Brain microvascular endothelial cell (primary cell): Measurements from ENCODE around the gene FAM53B.

ENCODE experiments used
- DNase-seq: peaks from one replicate; pipeline ENCODE4 v3.0.0-alpha.2; 2020
- H3K27ac ChIP-seq: fragments of 250-450 bp; sonication (Bioruptor Pico); 2 replicates; pipeline ENCODE4 v1.5.1; 2020; ENCODE audit warnings: mild to moderate bottlenecking, moderate library complexity
- H3K27me3 ChIP-seq: fragments of 250-450 bp; sonication (Bioruptor Pico); replicated peaks from 2 replicates; pipeline ENCODE4 v1.5.1; 2020; ENCODE audit warnings: mild to moderate bottlenecking
- H3K36me3 ChIP-seq: fragments of 250-450 bp; sonication (Bioruptor Pico); replicated peaks from 2 replicates; pipeline ENCODE4 v1.5.1; 2020; ENCODE audit warnings: mild to moderate bottlenecking
- H3K4me3 ChIP-seq: 2 replicates; pipeline ENCODE4 v1.5.1; 2011; ENCODE audit warnings: low read depth, mild to moderate bottlenecking, control low read depth, low read length, moderate library complexity
- in situ Hi-C: cut with HindIII; loops from 2 replicates; pipeline ENCODE4 v1.10.0; 2017; ENCODE audit warnings: low sequenced_read_pairs, low pct_ligation_motif_present
- TF ChIP-seq, protein P1 (sequence below): IDR thresholded peaks from 2 replicates; pipeline ENCODE4 v1.5.1; 2011; ENCODE audit warnings: low read depth, mild to moderate bottlenecking, moderate library complexity, low read length, control low read depth, inconsistent platforms; ENCODE audit errors: missing control alignments

FAM53B gene

DNA sequence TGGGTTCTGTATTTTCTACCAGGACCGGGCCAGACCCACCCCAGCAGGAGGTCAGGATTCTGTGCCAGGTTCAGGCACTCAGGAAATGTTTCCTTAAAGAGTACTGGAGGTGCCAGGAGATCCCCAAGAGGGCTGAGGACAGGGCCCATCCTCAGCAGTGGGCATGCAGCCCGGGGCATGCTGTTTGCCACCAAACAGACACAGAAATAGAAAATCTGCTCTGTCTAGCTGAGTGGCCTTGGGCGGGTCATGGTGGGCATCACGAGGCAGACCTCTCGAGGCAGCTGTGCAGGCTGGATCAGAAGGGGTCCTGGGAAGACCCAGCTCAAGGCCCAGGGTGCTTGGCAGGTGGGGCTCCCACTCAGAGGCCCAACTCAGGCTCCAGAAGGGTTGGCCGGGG lies 105.0 kb downstream of the FAM53B start:
- no peak overlapping the region for H3K4me3 ChIP-seq
- TF ChIP-seq, protein P1, sequence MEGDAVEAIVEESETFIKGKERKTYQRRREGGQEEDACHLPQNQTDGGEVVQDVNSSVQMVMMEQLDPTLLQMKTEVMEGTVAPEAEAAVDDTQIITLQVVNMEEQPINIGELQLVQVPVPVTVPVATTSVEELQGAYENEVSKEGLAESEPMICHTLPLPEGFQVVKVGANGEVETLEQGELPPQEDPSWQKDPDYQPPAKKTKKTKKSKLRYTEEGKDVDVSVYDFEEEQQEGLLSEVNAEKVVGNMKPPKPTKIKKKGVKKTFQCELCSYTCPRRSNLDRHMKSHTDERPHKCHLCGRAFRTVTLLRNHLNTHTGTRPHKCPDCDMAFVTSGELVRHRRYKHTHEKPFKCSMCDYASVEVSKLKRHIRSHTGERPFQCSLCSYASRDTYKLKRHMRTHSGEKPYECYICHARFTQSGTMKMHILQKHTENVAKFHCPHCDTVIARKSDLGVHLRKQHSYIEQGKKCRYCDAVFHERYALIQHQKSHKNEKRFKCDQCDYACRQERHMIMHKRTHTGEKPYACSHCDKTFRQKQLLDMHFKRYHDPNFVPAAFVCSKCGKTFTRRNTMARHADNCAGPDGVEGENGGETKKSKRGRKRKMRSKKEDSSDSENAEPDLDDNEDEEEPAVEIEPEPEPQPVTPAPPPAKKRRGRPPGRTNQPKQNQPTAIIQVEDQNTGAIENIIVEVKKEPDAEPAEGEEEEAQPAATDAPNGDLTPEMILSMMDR: no peak
- no peak overlapping the region for H3K27ac ChIP-seq
- no peaks in the 10 kb centered on the region for H3K36me3 ChIP-seq
- in situ Hi-C loops: no loop called here
- H3K27me3 ChIP-seq: no peaks in the 10 kb centered on the region
- DNase-seq: no peak

DNA sequence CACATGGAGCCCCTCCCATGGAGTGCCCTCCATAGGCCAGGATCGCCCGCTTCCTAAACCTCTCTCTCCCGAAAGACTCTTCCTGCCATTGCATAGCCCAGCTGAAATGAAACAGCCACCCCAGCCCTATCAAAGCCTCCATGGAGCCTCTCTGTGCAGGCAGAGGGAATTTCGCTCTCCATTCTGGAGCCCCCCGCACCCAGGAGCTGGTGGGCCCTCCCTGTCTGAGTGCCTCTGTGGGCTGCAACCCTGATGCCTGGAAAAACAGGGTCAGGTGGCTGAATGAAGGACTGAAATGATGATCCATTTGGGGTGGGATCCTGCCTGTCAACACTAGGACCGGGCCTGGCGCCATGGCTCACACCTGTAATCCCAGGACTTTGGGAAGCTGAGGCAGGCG lies 106.4 kb downstream of the FAM53B start:
- in situ Hi-C loops: no loop called here
- Histone ChIP-seq H3K27ac (no peak overlapping the region), H3K4me3 (no peak overlapping the region)

DNA sequence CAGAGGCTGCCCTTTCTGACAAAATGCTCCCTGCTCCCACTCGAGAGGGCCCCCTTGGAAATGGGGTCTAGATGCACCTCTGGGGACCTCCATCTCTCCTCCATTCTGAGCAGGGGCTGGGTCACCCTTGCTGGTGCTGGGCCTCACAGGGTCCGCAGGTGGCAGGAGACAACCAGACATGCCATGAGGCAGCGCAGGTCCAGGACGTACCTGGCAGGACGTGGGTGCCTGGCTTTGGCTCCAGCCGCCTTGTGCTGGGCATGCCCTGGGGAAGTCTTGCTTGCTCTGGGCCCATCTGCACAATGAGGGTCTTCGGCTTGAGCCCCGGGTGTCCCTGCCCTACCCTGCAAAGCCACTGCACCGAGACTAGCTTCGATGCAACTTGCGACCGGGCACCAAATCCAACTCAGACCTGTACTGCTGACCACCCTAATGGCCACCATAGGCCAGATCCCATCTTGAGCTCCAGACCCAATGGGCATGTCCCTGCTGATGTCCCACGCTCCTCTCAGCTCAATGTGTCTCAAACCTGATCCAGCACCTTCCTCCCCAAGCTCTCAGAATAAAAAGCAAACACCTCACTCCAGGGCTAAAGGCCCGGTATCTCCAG lies 107.0 kb downstream of the FAM53B start:
- DNase-seq: no peak
- TF ChIP-seq, protein P1: no peak
- Histone ChIP-seq H3K27ac (no peak overlapping the region), H3K27me3 (no peaks in the 10 kb centered on the region), H3K4me3 (no peak overlapping the region), H3K36me3 (no peaks in the 10 kb centered on the region)
- in situ Hi-C loops: no loop called here

More for the DNA sequence above, 106.4 kb downstream of the FAM53B start:
- no peaks in the 10 kb centered on the region for H3K36me3 ChIP-seq
- TF ChIP-seq, protein P1: no peak
- DNase-seq: no peak
- H3K27me3 ChIP-seq: no peaks in the 10 kb centered on the region

DNA sequence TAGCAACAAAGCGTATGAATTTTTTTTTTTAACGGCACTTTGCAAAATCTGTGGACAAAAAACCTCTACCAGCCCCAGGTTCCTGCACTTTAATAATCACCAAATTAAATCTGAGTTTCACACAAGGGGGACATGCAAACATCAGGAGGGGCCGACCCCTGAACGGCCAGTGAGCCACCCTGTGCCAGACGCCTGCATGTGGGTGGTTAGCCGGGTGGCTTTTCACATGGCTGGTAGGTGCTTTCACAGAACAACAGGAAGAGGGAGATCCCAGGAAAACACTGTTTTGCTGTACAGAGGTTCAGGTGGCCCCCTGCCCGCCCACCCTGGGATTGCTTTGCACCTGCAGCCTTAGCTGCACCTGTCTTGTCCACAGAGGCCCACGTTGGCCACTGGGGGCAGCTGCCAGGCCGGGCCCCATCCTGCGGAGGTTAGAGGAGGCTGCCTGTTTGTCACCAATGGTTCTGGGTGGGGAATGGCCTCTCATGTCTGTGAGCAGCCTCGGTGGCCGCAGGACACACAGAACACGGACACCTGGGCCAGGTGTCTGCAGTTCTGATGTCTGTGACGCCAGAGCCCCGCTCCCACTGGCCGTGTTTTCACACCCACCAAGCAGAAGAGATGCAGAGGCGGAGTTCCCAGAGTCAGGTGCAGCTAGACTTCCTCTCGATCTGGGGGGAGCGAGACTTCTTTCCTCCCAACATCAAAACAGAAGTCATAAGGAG lies 107.7 kb downstream of the FAM53B start:
- no peak for DNase-seq
- in situ Hi-C loops: no loop called here
- Histone ChIP-seq H3K27ac (no peak overlapping the region), H3K4me3 (no peak overlapping the region), H3K27me3 (no peaks in the 10 kb centered on the region), H3K36me3 (no peaks in the 10 kb centered on the region)
- TF ChIP-seq, protein P1: no peak

DNA sequence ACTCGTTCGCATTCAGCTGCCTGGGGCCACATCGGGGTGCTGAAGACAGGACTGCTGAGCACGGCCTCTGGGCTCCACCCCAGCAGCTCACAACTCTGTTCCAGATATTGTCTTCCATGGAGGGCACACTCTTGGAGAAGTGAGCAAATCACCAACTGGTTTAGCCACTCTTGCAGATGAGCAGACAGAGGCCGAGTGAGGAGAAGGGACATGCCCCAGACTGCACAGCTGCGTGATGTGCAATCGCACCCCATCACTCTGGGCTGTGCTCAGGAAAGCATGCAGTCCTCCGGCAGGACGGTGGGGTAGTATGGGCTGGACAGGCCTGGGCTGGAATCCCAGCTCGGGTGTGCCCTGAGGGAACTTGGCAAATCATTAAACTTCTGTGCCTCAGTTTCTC lies 111.6 kb downstream of the FAM53B start:
- no peak overlapping the region for H3K27ac ChIP-seq

More for the DNA sequence above, 111.6 kb downstream of the FAM53B start:
- no peak overlapping the region for H3K4me3 ChIP-seq
- no peaks in the 10 kb centered on the region for H3K36me3 ChIP-seq
- DNase-seq: no peak
- TF ChIP-seq, protein P1: no peak
- in situ Hi-C loops: no loop called here
- no peaks in the 10 kb centered on the region for H3K27me3 ChIP-seq
